Measurements from ENCODE around the gene AFF3. TPM values are rescaled to one million over a fixed set of nuclear protein-coding genes. Genes with fewer than 3 reads are reported as not detected.

AFF3 gene
- total and polyA plus RNA-seq, 2 of the 13 experiments (the other 11 are each of a cell fraction or from before 2014, with no cell fraction given), result not detected

- no peak overlapping the region for H3K4me3 ChIP-seq (replicated peaks in 1 of 3; ENCODE audit: insufficient read depth in 1 of 3, low read depth in 2 of 3, low read length in 3 of 3)
- H3K27me3 ChIP-seq (ENCODE audit: control insufficient read depth in 1 of 2, insufficient read depth in 2 of 2, low read length in 2 of 2), result peaks cover 0 to 25% of the 10 kb centered on the region in 2 experiments; a peak in 2 of 5 replicates
- WGBS (ENCODE audit: low lambda C conversion rate), result 50% methylated on average over 9 of the region's 9 CpGs
- no peaks in the 10 kb centered on the region for H3K79me2 ChIP-seq (ENCODE audit: insufficient read depth, low read length)
- in situ Hi-C loops (cut with HindIII; ENCODE audit: extremely low pct_ligation_motif_present, low pct_unique_long_range_greater_than_20kb), result no loop called here
- no peak for ATAC-seq
- no peak overlapping the region for H3K27ac ChIP-seq (ENCODE audit: extremely low read length, insufficient read depth, low read length)
- no peak for FAIRE-seq
- no peaks in the 10 kb centered on the region for H3K9me3 ChIP-seq (ENCODE audit: low read length)
- intact Hi-C loops (cut with micrococcal nuclease; ENCODE audit: unreplicated experiment), result no loop called here
- H2AFZ ChIP-seq (ENCODE audit: low read length), result no peak overlapping the region
- no TSS peak for BruUV-seq (replicated peaks)
- DNase-seq (ENCODE audit: low spot score), result no peak
- H3K4me2 ChIP-seq (ENCODE audit: low read depth, low read length), result no peak overlapping the region
- H3K36me3 ChIP-seq (replicated peaks in 1 of 2; ENCODE audit: control insufficient read depth in 1 of 2, insufficient read depth in 2 of 2, low read length in 2 of 2), result no peaks in the 10 kb centered on the region
- TF ChIP-seq SPEN (CRISPR knock-in tag; IDR thresholded peaks at IDR 0.05; ENCODE audit: low read depth) (no peak), MIXL1 (CRISPR knock-in tag; IDR thresholded peaks at IDR 0.05) (no peak), CREBL2 (CRISPR knock-in tag; IDR thresholded peaks at IDR 0.05; ENCODE audit: borderline replicate concordance) (no peak), ZNF878 (CRISPR knock-in tag; IDR thresholded peaks at IDR 0.05) (no peak), ZNF10 (CRISPR knock-in tag; IDR thresholded peaks at IDR 0.05; ENCODE audit: borderline replicate concordance, low read depth) (no peak), RARA (CRISPR knock-in tag; IDR thresholded peaks at IDR 0.05) (no peak), ZSCAN25 (CRISPR knock-in tag; IDR thresholded peaks at IDR 0.05) (no peak), IRX3 (CRISPR knock-in tag; IDR thresholded peaks at IDR 0.05; ENCODE audit: borderline replicate concordance, low read depth) (no peak), ZNF773 (CRISPR knock-in tag; IDR thresholded peaks at IDR 0.05; ENCODE audit: borderline replicate concordance) (no peak), RXRB (CRISPR knock-in tag; IDR thresholded peaks at IDR 0.05; ENCODE audit: borderline replicate concordance) (no peak), ADNP (CRISPR knock-in tag; IDR thresholded peaks at IDR 0.05) (no peak), BCL6 (CRISPR knock-in tag; IDR thresholded peaks at IDR 0.05) (no peak), THRA (CRISPR knock-in tag; IDR thresholded peaks at IDR 0.05; ENCODE audit: borderline replicate concordance) (no peak), MLX (CRISPR knock-in tag; IDR thresholded peaks at IDR 0.05) (no peak), ZNF580 (CRISPR knock-in tag; IDR thresholded peaks at IDR 0.05; ENCODE audit: borderline replicate concordance, low read depth) (no peak), ZNF18 (CRISPR knock-in tag; IDR thresholded peaks at IDR 0.05; ENCODE audit: insufficient replicate concordance) (no peak), MIER2 (CRISPR knock-in tag; IDR thresholded peaks at IDR 0.05) (no peak), NCOA2 (CRISPR knock-in tag; IDR thresholded peaks at IDR 0.05) (no peak), ZNF691 (CRISPR knock-in tag; IDR thresholded peaks at IDR 0.05; ENCODE audit: borderline replicate concordance, low read depth) (no peak)
- no peaks in the 10 kb centered on the region for H4K20me1 ChIP-seq (ENCODE audit: insufficient read depth, low read length)
- POLR2A ChIA-PET, result no interaction called here
- H3K4me1 ChIP-seq (ENCODE audit: insufficient read depth, low read length), result no peaks in the 10 kb centered on the region
- CTCF ChIA-PET (ENCODE audit: low intra/inter-chr PET ratio, low total read pairs), result no interaction called here
- no peak overlapping the region for H3K9ac ChIP-seq (ENCODE audit: insufficient read depth, low read depth, low read length)
These were observed 544.8 kb downstream of the AFF3 start for GRCh38 chr2:99597616-99598015.

Measured in HepG2 (cell line).